H1 (cell line): ENCODE measurements around the gene PROK1. TPM values are rescaled to one million over a fixed set of nuclear protein-coding genes. Genes with fewer than 3 reads are reported as not detected.

Experiments used
- CTCF ChIA-PET: fragments of 300-600 bp; sonication (Branson Sonifier 250); formaldehyde crosslinking; loops from one replicate; lab custom pipeline; 2021; ENCODE audit not compliant: partially characterized antibody; lab: Charles Lee
- POLR2A ChIA-PET: fragments of 300-600 bp; sonication (Branson Sonifier 250); formaldehyde crosslinking; loops from one replicate; lab custom pipeline; 2021; ENCODE audit warnings: inconsistent platforms; ENCODE audit not compliant: partially characterized antibody; lab: Charles Lee
- DNase-seq, 2 experiments: peaks; one replicate each; pipeline versions ENCODE4 v3.0.0 to v3.0.0-alpha.2; 2010 to 2022; ENCODE audit warnings: low spot score in 2 of 2, low read depth in 1 of 2, mixed read lengths in 1 of 2
- FAIRE-seq: peaks from 2 replicates; lab custom pipeline; 2011; peaks lifted over from hg19 to GRCh38; lab: Jason Lieb, UNC
- H2AFZ ChIP-seq: 2 replicates; pipeline ENCODE4 v1.8.1; 2012; ENCODE audit warnings: low read length, inconsistent platforms
- H2AK5ac ChIP-seq: 2 replicates; pipeline ENCODE4 v1.6.1; 2013; ENCODE audit warnings: low read depth, low read length
- H2BK120ac ChIP-seq: replicated peaks from 2 replicates; pipeline ENCODE3; 2013; ENCODE audit warnings: low read depth, low read length, inconsistent platforms
- H2BK12ac ChIP-seq: 2 replicates; pipeline ENCODE4 v1.6.1; 2013; ENCODE audit warnings: low read depth, low read length
- H2BK15ac ChIP-seq: 2 replicates; pipeline ENCODE4 v1.6.1; 2013; ENCODE audit warnings: low read length
- H2BK20ac ChIP-seq: 2 replicates; pipeline ENCODE4 v1.6.1; 2013; ENCODE audit warnings: low read length
- H2BK5ac ChIP-seq: 2 replicates; pipeline ENCODE4 v1.6.1; 2013; ENCODE audit warnings: low read depth, low read length
- H3K14ac ChIP-seq: 2 replicates; pipeline ENCODE4 v1.6.1; 2013; ENCODE audit warnings: inconsistent platforms; ENCODE audit not compliant: insufficient read length
- H3K18ac ChIP-seq: 2 replicates; pipeline ENCODE4 v1.6.1; 2013; ENCODE audit warnings: low read length; ENCODE audit errors: extremely low read depth
- H3K23ac ChIP-seq: 2 replicates; pipeline ENCODE4 v1.6.1; 2013; ENCODE audit warnings: inconsistent platforms; ENCODE audit not compliant: insufficient read length
- H3K23me2 ChIP-seq: 2 replicates; pipeline ENCODE4 v1.6.1; 2013; ENCODE audit warnings: low read depth, low read length
- H3K27ac ChIP-seq: 2 replicates; pipeline ENCODE4 v1.6.1; 2011; ENCODE audit warnings: low read depth, low read length, inconsistent platforms
- H3K27me3 ChIP-seq, 4 experiments: replicated peaks in 1 of 4; 1 replicate in 1 of 4; 2 replicates in 3 of 4; pipeline versions ENCODE4 v1.6.1 to v1.8.1; 2011 to 2013; ENCODE audit warnings: low read length in 3 of 4, mild to moderate bottlenecking in 3 of 4, inconsistent platforms in 2 of 4, mixed read lengths in 2 of 4, moderate library complexity in 1 of 4; ENCODE audit not compliant: control insufficient read depth in 3 of 4, insufficient read depth in 3 of 4; ENCODE audit errors: extremely low read depth in 1 of 4
- H3K36me3 ChIP-seq, 4 experiments: 2 replicates each; pipeline versions ENCODE4 v1.6.1 to v1.8.1; 2011 to 2013; ENCODE audit warnings: mild to moderate bottlenecking in 4 of 4, low read length in 3 of 4, moderate library complexity in 2 of 4, control low read depth in 1 of 4, inconsistent platforms in 1 of 4; ENCODE audit not compliant: insufficient read depth in 4 of 4, control insufficient read depth in 2 of 4
- H3K4ac ChIP-seq: replicated peaks from 2 replicates; pipeline ENCODE3; 2013; ENCODE audit warnings: low read length, low read depth, mixed read lengths, inconsistent platforms; ENCODE audit not compliant: insufficient read length
- H3K4me1 ChIP-seq, 4 experiments: replicated peaks in 1 of 4; 1 replicate in 1 of 4; 2 replicates in 3 of 4; pipeline versions ENCODE4 v1.6.1 to v1.8.1; 2011 to 2013; ENCODE audit warnings: low read length in 3 of 4, inconsistent platforms in 2 of 4, mixed read lengths in 1 of 4; ENCODE audit not compliant: insufficient read depth in 4 of 4, control insufficient read depth in 3 of 4
- H3K4me2 ChIP-seq, 2 experiments: 2 replicates each; pipeline versions ENCODE4 v1.6.1 to v1.8.1; 2011 to 2013; ENCODE audit warnings: low read depth in 2 of 2, low read length in 2 of 2, control low read depth in 1 of 2, inconsistent platforms in 1 of 2, mild to moderate bottlenecking in 1 of 2; ENCODE audit not compliant: insufficient read depth in 1 of 2
- H3K4me3 ChIP-seq, 4 experiments: fragments of 200-600, 300-600 bp in 1 of 4; sonication (generic), shearing (Covaris generic), sonication (Bioruptor Twin) in 1 of 4; 2 replicates each; pipeline versions ENCODE4 v1.5.1 to v1.8.1; 2011 to 2016; ENCODE audit warnings: low read length in 4 of 4, low read depth in 3 of 4, control low read depth in 2 of 4, inconsistent platforms in 2 of 4, mild to moderate bottlenecking in 2 of 4, mixed read lengths in 1 of 4, moderate library complexity in 1 of 4; ENCODE audit not compliant: insufficient read depth in 2 of 4; ENCODE audit errors: extremely low read depth in 1 of 4
- H3K56ac ChIP-seq: replicated peaks from 2 replicates; pipeline ENCODE3; 2013; ENCODE audit warnings: low read depth, mild to moderate bottlenecking, mixed read lengths, low read length, inconsistent platforms; ENCODE audit not compliant: insufficient read length
- H3K79me1 ChIP-seq: 2 replicates; pipeline ENCODE4 v1.6.1; 2013; ENCODE audit warnings: low read depth, low read length, control low read depth
- H3K79me2 ChIP-seq, 2 experiments: 2 replicates each; pipeline versions ENCODE4 v1.6.1 to v1.8.1; 2012 to 2013; ENCODE audit warnings: low read length in 2 of 2, mild to moderate bottlenecking in 2 of 2, inconsistent platforms in 1 of 2; ENCODE audit not compliant: insufficient read depth in 2 of 2, control insufficient read depth in 1 of 2
- H3K9ac ChIP-seq, 4 experiments: replicated peaks in 1 of 4; 1 replicate in 1 of 4; 2 replicates in 3 of 4; pipeline versions ENCODE4 v1.6.1 to v1.8.1; 2011 to 2013; ENCODE audit warnings: low read depth in 3 of 4, low read length in 3 of 4, control low read depth in 2 of 4, mild to moderate bottlenecking in 2 of 4, moderate library complexity in 2 of 4, inconsistent platforms in 1 of 4; ENCODE audit errors: extremely low read depth in 1 of 4
- H3K9me3 ChIP-seq, 2 experiments: 2 replicates each; pipeline versions ENCODE4 v1.6.1 to v1.8.1; 2012 to 2013; ENCODE audit warnings: mild to moderate bottlenecking in 2 of 2, moderate library complexity in 2 of 2, control low read depth in 1 of 2, inconsistent platforms in 1 of 2, low read depth in 1 of 2, low read length in 1 of 2, mixed read lengths in 1 of 2; ENCODE audit not compliant: insufficient read depth in 2 of 2
- H4K20me1 ChIP-seq, 2 experiments: replicated peaks in 1 of 2; 2 replicates each; pipeline versions ENCODE3 to v1.8.1; 2011 to 2013; ENCODE audit warnings: inconsistent platforms in 2 of 2, low read length in 2 of 2, mild to moderate bottlenecking in 1 of 2; ENCODE audit not compliant: insufficient read depth in 2 of 2, control insufficient read depth in 1 of 2
- H4K5ac ChIP-seq: 2 replicates; pipeline ENCODE4 v1.6.1; 2013; ENCODE audit warnings: low read length, low read depth, mixed read lengths, inconsistent platforms; ENCODE audit not compliant: insufficient read length
- H4K8ac ChIP-seq: 2 replicates; pipeline ENCODE4 v1.8.0; 2013; ENCODE audit warnings: mild to moderate bottlenecking, moderate library complexity, low read length, inconsistent platforms; ENCODE audit not compliant: insufficient read depth; ENCODE audit errors: extremely low read depth
- H4K91ac ChIP-seq: replicated peaks from 2 replicates; pipeline ENCODE3; 2013; ENCODE audit warnings: low read length, mixed read lengths, inconsistent platforms; ENCODE audit not compliant: insufficient read length
- CTCF ChIP-seq, 3 experiments: IDR thresholded peaks; 1 replicate in 2 of 3; 2 replicates in 1 of 3; pipeline versions ENCODE4 v1.5.1 to v1.6.1; 2011; ENCODE audit warnings: low read length in 3 of 3, mild to moderate bottlenecking in 3 of 3, inconsistent platforms in 2 of 3, low read depth in 1 of 3, moderate library complexity in 1 of 3; ENCODE audit not compliant: insufficient read depth in 1 of 3; ENCODE audit errors: control extremely low read depth in 1 of 3
- JUN ChIP-seq: IDR thresholded peaks from 2 replicates; pipeline ENCODE4 v1.6.1; 2011; ENCODE audit warnings: low read depth, mild to moderate bottlenecking, improper control_type of control experiment, low read length
- NANOG ChIP-seq: IDR thresholded peaks from 2 replicates; pipeline ENCODE4 v1.6.1; 2011; ENCODE audit warnings: low read length, low read depth, mild to moderate bottlenecking, inconsistent platforms; ENCODE audit not compliant: insufficient read depth, poor library complexity, severe bottlenecking
- RAD21 ChIP-seq, 2 experiments: IDR thresholded peaks in 1 of 2; conservative IDR thresholded peaks in 1 of 2; 2 replicates each; pipeline ENCODE4 v1.6.1; 2011; ENCODE audit warnings: low read depth in 2 of 2, low read length in 2 of 2, improper control_type of control experiment in 1 of 2, inconsistent platforms in 1 of 2, mild to moderate bottlenecking in 1 of 2, moderate library complexity in 1 of 2
- SUZ12 ChIP-seq: fragments of 200-600 bp; sonication (generic); IDR thresholded peaks from 2 replicates; pipeline ENCODE4 v1.6.1; 2012; ENCODE audit warnings: mild to moderate bottlenecking, inconsistent platforms, low read length, moderate library complexity, mixed read lengths
- YY1 ChIP-seq: IDR thresholded peaks from 2 replicates; pipeline ENCODE4 v1.6.1; 2011; ENCODE audit warnings: low read depth, mild to moderate bottlenecking, low read length
- WGBS, 2 experiments: shearing (Covaris generic) in 1 of 2; methylation state at CpG; one replicate each; pipeline versions ENCODE4 v1.1.6 to v1.1.7; 2013 to 2015; ENCODE audit warnings: low lambda C conversion rate in 2 of 2, mixed read lengths in 2 of 2, inconsistent platforms in 1 of 2, low coverage in 1 of 2, missing lambda C conversion rate in 1 of 2; ENCODE audit not compliant: insufficient replicate concordance in 2 of 2, insufficient coverage in 1 of 2, insufficient read length in 1 of 2; ENCODE audit errors: extremely low coverage in 1 of 2, missing lambda C conversion rate in 1 of 2; 5-methylcytosine and 5-hydroxymethylcytosine counted together
- polyA plus RNA-seq, 7 experiments: library from polyadenylated mRNA; depleted of rRNA in 3 of 7; stranded (reverse) in 5 of 7; unstranded in 2 of 7; fragments of >200 nt in 5 of 7; fragments of 200-250 nt in 2 of 7; gene quantifications; 1 replicate in 5 of 7; 2 replicates in 1 of 7; 4 replicates in 1 of 7; pipeline versions ENCODE4 v1.2.1 to v1.2.3, GENCODE V29; 2011 to 2013; ENCODE audit warnings: missing spikeins in 2 of 7, mixed read lengths in 2 of 7
- total RNA-seq: library from RNA; stranded (reverse); fragmentation: NEBNext Ultra II Directional; extraction: Animal tissue kit (Norgen Biotek cat#: 25700); gene quantifications from 2 replicates; pipeline ENCODE4 v1.2.1, GENCODE V29; 2021

The PROK1 gene
- total and polyA plus RNA-seq, 2 of the 8 experiments (the other 6 are each of a cell fraction or from before 2014, with no cell fraction given): 0.12 TPM; not detected in 1

- 55% methylated on average over 11 of the region's 11 CpGs; no CpG with 5 or more reads in 1 of the 2 experiments for WGBS, 2 experiments
- Histone ChIP-seq H2AK5ac (no peak overlapping the region), H3K36me3 (no peaks in the 10 kb centered on the region), H3K23ac (no peak overlapping the region), H4K8ac (no peak overlapping the region; the same call in 1 of the 2 replicates), H3K9ac (no peak overlapping the region; a peak in 1 of 7 replicates), H3K23me2 (no peaks in the 10 kb centered on the region), H3K14ac (no peak overlapping the region), H2BK5ac (no peak overlapping the region), H4K91ac (no peak overlapping the region), H3K27me3 (no peaks in the 10 kb centered on the region), H2BK15ac (no peak overlapping the region), H2AFZ (no peak overlapping the region), H2BK12ac (no peak overlapping the region), H3K4ac (no peak overlapping the region), H3K4me1 (no peaks in the 10 kb centered on the region), H3K27ac (no peak overlapping the region), H3K9me3 (no peaks in the 10 kb centered on the region), H3K18ac (no peak overlapping the region), H4K20me1 (no peaks in the 10 kb centered on the region), H3K79me1 (no peaks in the 10 kb centered on the region), H3K56ac (no peak overlapping the region), H3K4me3 (no peak overlapping the region), H3K4me2 (no peak overlapping the region), H3K79me2 (no peaks in the 10 kb centered on the region), H2BK120ac (no peak overlapping the region), H4K5ac (no peak overlapping the region), H2BK20ac (no peak overlapping the region)
- POLR2A ChIA-PET: interaction anchor here (0.5 to 1.8 kb wide), 8 partner anchors 21 to 257 kb away, joined by 3 to 6 read pairs (median 3); partner anchors contain the start of gene RBM15
- peak; percentile 75 for FAIRE-seq
- CTCF ChIA-PET: interaction anchor here (0.6 to 35.1 kb wide), 68 partner anchors 9 to 527 kb away, joined by 3 to 828 read pairs (median 6); partner anchors contain the start of genes KCNC4, LAMTOR5, PROK1 and RBM15
- TF ChIP-seq NANOG: no peak
- no peak for TF ChIP-seq SUZ12
- TF ChIP-seq CTCF (IDR thresholded peaks at IDR 0.05; ENCODE audit: control extremely low read depth in 1 of 3, insufficient read depth in 1 of 3, low read depth in 1 of 3, low read length in 3 of 3): peak; percentile 87 to 97 (median 95)
- TF ChIP-seq YY1: peak; percentile 56; the same call in 1 of the 2 replicates
- no peak for TF ChIP-seq JUN
- TF ChIP-seq RAD21 (IDR thresholded peaks at IDR 0.05 in 1 of 2, conservative IDR thresholded peaks at IDR 0.05 in 1 of 2; ENCODE audit: low read depth in 2 of 2, low read length in 2 of 2): peak; percentile 100
- DNase-seq: peak in 1 of 2 experiments; percentile 93
Measured at GRCh38 chr1:110460253-110461220, 9.6 kb downstream of the PROK1 start.
